Neural cell (in vitro differentiated cells): Measurements from ENCODE around the gene KYNU.

ENCODE experiments used
- EP300 ChIP-seq: fragments of 450-650 bp; conservative IDR thresholded peaks from 2 replicates; pipeline ENCODE4 v1.6.1; 2014; ENCODE audit warnings: antibody characterized with exemption, mild to moderate bottlenecking, moderate library complexity; ENCODE audit not compliant: poor library complexity, severe bottlenecking
- RAD21 ChIP-seq: fragments of 450-650 bp; conservative IDR thresholded peaks from 2 replicates; pipeline ENCODE4 v1.6.1; 2014; ENCODE audit warnings: antibody characterized with exemption, mild to moderate bottlenecking, moderate library complexity
- SMC3 ChIP-seq: fragments of 450-650 bp; conservative IDR thresholded peaks from 2 replicates; pipeline ENCODE4 v1.6.1; 2014; ENCODE audit warnings: antibody characterized with exemption, mild to moderate bottlenecking, moderate library complexity; ENCODE audit not compliant: poor library complexity
- TAF1 ChIP-seq: IDR thresholded peaks from 2 replicates; pipeline ENCODE4 v1.6.1; 2012; ENCODE audit warnings: low read depth
- TF ChIP-seq, protein P1 (sequence below): fragments of 450-650 bp; IDR thresholded peaks from 2 replicates; pipeline ENCODE4 v1.5.1; 2014; ENCODE audit warnings: antibody characterized with exemption, mild to moderate bottlenecking, moderate library complexity; ENCODE audit not compliant: poor library complexity, severe bottlenecking
- TF ChIP-seq, protein P2 (sequence below): IDR thresholded peaks from 2 replicates; pipeline ENCODE4 v1.6.1; 2012; ENCODE audit warnings: borderline replicate concordance

DNA sequence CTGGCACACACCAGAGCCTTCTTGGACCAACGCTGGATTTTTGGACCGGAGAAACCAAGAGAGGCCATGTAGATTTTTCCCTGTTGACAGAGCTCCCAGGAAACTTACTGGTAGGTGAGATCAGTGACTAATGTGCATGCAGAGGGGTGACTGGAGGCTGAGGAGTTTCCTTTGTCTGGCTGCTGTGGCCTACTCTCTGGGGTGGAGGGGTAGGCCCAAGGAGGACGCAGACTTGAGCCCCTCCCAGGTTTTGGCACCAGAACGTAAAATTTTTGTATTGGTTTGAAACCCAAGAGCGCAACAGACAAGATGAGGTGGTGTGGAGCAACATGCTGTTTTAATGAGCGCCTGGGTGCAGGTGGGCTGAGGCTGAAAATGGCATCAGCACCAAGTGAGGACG is 59.2 kb downstream of the KYNU start:
- TF ChIP-seq TAF1, result no peak
- TF ChIP-seq EP300, result no peak
- TF ChIP-seq, protein P1, sequence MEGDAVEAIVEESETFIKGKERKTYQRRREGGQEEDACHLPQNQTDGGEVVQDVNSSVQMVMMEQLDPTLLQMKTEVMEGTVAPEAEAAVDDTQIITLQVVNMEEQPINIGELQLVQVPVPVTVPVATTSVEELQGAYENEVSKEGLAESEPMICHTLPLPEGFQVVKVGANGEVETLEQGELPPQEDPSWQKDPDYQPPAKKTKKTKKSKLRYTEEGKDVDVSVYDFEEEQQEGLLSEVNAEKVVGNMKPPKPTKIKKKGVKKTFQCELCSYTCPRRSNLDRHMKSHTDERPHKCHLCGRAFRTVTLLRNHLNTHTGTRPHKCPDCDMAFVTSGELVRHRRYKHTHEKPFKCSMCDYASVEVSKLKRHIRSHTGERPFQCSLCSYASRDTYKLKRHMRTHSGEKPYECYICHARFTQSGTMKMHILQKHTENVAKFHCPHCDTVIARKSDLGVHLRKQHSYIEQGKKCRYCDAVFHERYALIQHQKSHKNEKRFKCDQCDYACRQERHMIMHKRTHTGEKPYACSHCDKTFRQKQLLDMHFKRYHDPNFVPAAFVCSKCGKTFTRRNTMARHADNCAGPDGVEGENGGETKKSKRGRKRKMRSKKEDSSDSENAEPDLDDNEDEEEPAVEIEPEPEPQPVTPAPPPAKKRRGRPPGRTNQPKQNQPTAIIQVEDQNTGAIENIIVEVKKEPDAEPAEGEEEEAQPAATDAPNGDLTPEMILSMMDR, result no peak
- TF ChIP-seq, protein P2, sequence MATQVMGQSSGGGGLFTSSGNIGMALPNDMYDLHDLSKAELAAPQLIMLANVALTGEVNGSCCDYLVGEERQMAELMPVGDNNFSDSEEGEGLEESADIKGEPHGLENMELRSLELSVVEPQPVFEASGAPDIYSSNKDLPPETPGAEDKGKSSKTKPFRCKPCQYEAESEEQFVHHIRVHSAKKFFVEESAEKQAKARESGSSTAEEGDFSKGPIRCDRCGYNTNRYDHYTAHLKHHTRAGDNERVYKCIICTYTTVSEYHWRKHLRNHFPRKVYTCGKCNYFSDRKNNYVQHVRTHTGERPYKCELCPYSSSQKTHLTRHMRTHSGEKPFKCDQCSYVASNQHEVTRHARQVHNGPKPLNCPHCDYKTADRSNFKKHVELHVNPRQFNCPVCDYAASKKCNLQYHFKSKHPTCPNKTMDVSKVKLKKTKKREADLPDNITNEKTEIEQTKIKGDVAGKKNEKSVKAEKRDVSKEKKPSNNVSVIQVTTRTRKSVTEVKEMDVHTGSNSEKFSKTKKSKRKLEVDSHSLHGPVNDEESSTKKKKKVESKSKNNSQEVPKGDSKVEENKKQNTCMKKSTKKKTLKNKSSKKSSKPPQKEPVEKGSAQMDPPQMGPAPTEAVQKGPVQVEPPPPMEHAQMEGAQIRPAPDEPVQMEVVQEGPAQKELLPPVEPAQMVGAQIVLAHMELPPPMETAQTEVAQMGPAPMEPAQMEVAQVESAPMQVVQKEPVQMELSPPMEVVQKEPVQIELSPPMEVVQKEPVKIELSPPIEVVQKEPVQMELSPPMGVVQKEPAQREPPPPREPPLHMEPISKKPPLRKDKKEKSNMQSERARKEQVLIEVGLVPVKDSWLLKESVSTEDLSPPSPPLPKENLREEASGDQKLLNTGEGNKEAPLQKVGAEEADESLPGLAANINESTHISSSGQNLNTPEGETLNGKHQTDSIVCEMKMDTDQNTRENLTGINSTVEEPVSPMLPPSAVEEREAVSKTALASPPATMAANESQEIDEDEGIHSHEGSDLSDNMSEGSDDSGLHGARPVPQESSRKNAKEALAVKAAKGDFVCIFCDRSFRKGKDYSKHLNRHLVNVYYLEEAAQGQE, result no peak
- TF ChIP-seq RAD21, result no peak
- no peak for TF ChIP-seq SMC3
